Middle frontal gyrus (tissue), 1 donor: ENCODE data around the gene CP.

Source experiments
- DNase-seq: peaks from one replicate; pipeline ENCODE4 v3.0.0-alpha.2; 2015; ENCODE audit warnings: low spot score; ENCODE audit errors: extremely low spot score

CP gene

DNA sequence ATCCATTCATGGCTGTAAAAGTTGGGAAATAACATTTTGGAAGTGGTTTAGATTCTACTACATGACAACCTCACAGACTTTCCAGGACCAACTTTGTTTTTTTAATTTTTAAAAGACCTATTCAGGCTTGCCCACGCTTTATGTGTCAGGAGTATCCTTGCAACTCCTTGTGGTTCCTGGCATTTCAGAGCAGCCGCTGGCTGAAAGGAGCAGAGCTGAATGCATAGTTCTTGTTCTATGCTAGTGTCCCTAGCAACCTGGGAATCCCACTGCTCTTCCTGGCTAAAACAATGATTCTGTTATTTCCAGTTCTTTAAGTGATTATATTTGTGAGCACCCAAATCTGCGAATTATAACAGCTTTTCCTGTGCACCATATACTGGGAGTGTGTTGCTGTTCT, 34.9 kb downstream of the CP start:
- DNase-seq, result no peak

DNA sequence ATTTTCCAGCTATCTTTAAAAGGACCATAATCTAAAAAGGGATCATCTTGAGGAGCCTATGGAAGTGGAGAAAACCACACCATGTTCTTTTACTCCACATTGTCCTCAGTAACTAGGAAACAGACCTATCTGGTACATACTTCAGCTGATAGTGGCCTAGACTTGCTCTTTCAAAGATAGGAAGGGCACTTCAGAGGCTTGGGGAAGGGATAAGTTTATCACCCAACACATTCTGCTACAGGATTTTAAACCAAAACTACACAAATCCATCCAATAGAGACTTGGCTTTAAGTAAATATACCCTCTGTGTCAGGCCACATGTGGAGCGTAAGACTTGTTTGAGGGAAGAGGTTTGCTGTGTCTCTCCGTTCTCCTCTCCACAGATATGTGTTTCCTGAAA, 35.4 kb downstream of the CP start:
- no peak for DNase-seq

DNA sequence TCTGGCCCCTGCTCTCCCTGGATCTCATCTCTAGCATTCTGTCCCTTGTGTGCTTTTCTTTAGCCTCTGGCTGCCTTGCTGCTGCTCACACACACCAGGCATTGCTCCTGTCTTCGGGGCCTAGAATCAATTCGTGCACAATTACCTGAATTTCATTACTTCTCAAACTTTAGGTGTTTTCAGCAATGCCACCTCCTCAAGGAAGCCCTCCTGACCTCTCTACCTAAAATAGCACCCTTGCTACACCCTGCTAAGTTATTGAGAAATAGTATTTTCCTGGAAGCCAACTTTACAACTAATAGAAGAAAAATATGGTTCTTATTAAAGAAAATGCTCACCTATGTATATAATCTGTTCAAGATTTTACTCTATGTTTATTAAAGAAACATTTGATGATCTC, 40.4 kb downstream of the CP start:
- no peak for DNase-seq

- no peak for DNase-seq
Measured at GRCh38 chr3:149180057-149180573, 41.5 kb downstream of the CP start.

GRCh38 chr3:149179220-149179619, 42.4 kb downstream of the CP start:
- DNase-seq, result no peak

DNA sequence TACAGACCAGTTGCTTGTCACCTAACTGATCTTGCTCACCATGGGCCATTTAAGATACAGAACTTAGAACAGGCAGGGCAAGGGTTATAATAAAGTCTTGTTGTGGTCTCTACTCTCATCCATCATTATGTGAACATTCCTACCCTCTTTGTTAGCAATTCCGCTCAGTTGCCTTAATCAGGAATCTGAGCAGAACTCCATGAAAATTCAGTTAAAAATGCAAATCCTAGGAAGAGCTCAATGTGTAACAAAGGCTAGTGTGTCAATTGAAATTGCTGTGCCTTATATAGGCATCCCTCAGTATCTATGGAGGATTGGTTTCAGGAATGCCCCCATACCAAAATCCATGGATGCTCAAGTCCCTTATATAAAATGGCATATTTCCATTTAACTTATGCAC, 44.5 kb downstream of the CP start:
- no peak for DNase-seq

GRCh38 chr3:149174901-149175300, 46.7 kb downstream of the CP start:
- no peak for DNase-seq

GRCh38 chr3:149170672-149171071, 51.0 kb downstream of the CP start:
- DNase-seq, result no peak

DNA sequence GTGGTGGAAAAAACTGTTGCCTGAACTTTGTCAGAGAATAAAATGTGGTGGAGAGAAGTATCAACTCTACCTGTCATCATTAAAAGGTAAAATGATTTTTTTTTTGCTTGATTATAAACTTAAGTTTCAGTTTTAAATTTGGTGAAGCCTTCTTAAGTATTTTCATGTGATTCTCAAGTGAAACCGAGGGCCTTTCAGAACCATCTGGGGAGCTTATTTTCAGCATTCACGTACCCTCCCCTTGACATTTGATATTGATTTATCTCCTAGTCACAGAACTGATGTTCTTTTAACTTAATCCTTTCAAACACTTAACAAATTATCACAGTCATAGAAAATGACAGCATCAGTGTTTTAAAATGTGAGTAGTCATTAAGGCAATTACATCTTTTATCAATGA, 53.7 kb downstream of the CP start:
- DNase-seq, result no peak

- DNase-seq, result no peak
Measured at GRCh38 chr3:149163066-149163465, 58.6 kb downstream of the CP start.

DNA sequence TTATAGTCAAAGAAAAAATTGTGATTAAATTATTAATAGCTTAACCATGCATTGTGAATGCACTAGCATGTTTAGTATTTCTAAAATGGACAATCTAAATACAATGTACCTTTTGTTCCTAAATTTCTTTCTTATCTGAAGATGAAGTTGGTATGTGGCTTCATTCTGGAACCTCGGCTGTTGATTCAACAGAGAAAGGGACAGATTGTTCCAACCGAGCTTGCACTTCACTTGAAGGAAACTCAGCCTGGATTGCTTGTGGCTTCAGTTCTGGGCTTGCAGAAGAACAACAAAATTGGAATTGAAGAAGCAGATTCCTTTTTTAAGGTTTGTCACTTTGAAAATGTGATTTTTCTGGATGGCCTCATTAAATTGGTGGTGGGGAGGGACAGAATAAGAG, 59.6 kb downstream of the CP start:
- no peak for DNase-seq

DNA sequence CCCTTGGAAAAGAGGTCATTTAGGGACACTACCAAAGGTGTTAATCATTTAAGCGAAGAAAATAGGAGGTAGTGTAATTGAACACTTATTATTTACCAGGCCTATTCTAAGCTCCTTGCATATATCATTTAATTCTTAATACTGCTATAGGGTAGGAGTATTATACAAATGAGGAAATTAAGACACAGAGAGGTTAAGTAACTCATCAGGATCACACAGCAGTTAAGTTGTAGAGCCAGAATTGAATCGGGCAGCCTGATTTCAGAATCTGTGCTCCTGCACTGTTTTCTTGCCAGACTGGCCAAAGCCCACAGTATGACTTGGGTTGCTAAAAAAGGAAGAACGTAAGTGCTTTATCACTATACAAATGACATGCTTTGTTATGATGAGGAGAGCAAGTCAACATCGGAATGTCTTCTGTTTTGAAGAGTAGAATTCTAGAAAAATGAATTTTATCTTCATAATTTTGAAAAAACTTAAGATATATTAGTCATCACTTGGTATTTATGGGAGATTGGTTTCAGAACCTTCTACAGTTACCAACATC, 60.8 kb downstream of the CP start:
- DNase-seq, result no peak

DNA sequence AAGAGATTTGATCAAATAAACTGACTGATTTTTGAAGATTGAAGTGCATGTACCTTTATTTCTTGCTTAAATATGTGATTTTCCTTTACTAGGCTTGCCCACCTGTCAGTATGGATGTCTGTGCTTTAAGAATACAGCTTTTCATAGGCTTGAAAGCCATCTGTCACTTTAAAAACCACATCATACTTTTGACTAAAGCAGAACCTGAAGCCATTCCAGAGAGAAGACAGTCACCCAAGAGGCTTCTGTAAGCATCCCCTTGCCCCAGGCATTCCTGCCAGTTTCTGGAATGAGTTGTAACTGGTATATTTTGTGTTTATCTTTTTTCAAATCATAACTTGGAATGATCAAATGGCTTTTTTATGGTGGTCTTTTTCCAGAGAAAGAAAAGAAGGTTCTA, 68.2 kb downstream of the CP start:
- no peak for DNase-seq

- no peak for DNase-seq
Measured at GRCh38 chr3:149152420-149152819, 69.2 kb downstream of the CP start.

DNA sequence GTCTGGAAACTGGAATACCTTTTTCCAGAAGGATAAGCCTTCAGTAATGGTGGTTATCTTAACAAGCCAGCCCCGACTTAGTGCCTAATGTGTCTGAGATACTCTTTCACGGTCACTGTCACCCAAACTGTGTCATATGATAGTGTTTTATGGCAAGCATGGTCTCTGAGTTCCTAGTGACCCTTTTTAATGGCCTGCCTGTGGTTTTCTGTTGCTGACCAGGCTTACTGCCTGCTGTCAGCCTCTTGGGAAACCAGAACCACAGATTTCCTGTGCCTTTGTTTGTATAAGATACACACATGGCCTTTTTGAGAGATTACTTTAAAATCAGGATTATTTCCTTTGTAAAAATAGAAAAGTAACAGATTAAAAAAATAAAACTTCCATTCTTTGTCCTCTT, 69.8 kb downstream of the CP start:
- no peak for DNase-seq

GRCh38 chr3:149150436-149150835, 71.2 kb downstream of the CP start:
- DNase-seq, result no peak

DNA sequence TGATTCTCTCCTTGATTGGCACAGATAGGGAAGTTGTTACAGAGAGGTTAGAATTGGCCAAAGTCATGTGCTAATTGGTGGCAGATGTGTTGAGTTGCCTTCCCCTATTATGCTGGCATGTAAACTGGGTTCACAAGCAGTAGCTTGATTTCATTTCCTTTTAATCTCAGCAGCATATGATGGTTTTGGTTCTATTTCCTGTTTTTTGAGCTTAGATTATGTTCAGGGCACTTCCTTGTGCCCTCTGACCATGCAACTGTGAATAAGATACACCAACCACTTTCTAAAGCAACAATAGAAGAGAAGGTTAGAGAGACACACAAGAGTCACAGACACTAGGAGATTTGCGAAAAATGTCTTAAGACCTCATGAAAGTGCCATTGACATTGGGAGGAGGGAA, 75.7 kb downstream of the CP start:
- no peak for DNase-seq

GRCh38 chr3:149145356-149145755, 76.3 kb downstream of the CP start:
- DNase-seq, result no peak

- DNase-seq, result no peak
Measured at GRCh38 chr3:149142682-149143081, 78.9 kb downstream of the CP start.

DNA sequence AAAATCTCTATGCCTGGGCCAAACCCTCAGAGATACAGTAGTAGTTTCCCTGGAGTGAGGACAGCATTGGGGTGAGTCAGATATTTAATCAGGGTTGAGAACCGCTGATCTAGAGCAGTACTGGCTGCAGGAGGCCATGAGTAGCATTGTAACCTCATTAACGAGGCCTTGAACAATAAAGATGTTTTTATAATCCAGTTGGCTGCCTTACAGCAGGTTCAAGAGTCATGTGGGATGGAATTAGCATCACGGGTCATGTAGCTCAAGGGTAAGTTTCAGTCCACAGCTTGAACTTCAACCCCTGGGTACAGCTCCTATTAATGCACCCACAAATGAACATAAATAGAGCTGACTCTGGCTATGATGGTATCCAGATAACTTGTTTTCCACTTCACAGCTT, 87.1 kb downstream of the CP start:
- DNase-seq, result no peak

GRCh38 chr3:149131589-149131988, 90.0 kb downstream of the CP start:
- no peak for DNase-seq

DNA sequence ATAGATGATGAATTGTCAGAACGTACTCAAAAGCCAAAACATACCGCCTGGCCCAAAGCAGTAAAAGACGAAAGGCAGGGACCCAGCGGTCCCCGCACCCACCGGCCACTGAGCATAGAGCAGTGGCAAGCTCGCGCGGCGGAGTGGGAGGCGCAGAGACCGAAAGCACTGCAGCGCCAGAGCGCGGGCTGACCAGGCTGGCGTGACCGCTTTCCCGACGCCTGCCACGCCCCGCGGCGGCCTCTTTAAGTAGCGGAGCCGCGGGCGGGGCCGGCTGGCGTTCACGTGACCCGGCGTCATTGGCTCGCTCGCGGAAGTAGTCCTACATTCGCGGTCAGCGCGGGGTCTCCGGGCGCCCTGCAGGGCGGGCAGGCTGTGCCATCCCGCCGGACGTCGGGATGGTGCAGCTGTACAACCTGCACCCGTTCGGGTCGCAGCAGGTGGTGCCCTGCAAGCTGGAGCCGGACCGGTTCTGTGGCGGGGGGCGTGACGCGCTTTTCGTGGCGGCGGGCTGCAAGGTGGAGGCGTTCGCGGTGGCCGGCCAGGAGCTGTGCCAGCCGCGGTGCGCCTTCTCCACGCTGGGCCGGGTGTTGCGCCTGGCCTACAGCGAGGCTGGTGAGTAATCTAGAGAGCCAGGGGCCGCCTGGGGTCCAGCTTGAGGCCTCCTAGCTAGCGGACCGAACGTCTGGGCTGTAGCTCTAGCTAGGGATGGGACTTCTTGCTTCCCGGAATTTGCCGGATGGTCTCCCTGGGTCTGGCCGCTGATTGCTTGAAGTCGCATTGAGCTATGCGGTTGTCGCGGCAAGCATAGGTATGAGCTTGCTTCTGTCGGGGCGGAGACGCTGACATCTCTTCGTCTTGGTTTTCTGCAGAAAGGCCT, 92.1 kb downstream of the CP start, which contains the start of gene HPS3:
HPS3 (plus strand) TSS at position 313 of the 880 bp plus-strand sequence; CDS start at position 399, 86 bp downstream.
- peak; percentile 76 for DNase-seq

DNA sequence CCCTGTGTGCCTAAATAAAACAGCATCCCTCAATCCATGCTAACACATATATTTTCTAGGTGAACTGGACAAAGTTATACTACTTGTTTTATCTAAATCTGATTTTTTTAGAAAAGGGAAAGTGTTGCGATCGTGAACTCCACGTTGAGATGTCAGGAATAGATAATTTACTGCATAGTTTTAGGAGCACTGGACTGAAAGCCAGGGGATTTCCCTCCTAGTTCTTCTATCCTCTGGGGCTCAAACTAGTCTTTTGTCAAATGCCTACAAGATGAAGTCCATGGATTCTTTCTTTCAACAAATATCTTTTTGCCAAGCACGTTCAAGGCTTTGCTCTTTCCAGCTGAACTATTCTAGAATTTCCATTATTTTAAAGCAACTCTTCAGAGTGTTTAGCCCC, 92.8 kb downstream of the CP start:
- no peak for DNase-seq
